Measurements from ENCODE around the gene UGT1A7.

Gene UGT1A7

DNA sequence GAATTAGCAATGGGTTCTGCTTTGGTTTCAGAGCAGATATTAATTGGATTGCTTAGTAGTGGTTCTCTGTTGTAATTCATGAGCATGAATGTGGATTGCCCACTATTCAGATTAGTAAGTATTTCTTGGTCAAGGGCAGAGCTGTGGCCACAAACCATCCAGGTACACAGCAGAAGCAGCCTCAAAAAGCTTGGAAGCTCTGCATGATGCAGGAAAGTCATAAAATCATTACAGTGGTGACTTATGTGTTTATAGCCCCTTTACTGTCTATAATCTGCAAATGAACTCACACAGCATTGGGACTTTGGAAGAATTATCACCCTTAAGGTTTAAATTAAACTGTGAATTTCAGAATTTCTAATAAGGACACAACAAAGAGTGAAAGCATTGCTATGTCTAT lies 76.4 kb downstream of the UGT1A7 start:
- H3K27me3 ChIP-seq (ENCODE audit: control insufficient read depth in 5 of 5, insufficient read depth in 4 of 5, low read length in 5 of 5), result no peaks in the 10 kb centered on the region
- no peak overlapping the region for H3K27ac ChIP-seq (ENCODE audit: low read depth, low read length)
- no peak overlapping the region for H3K4me3 ChIP-seq (ENCODE audit: low read depth in 1 of 5, low read length in 5 of 5)
- no peaks in the 10 kb centered on the region for H3K9me3 ChIP-seq (ENCODE audit: control insufficient read depth in 5 of 5, low read length in 5 of 5)
- H3K36me3 ChIP-seq (ENCODE audit: control insufficient read depth in 5 of 5, insufficient read depth in 5 of 5, low read length in 5 of 5), result no peaks in the 10 kb centered on the region
- no peaks in the 10 kb centered on the region for H3K4me1 ChIP-seq (ENCODE audit: control insufficient read depth in 5 of 5, insufficient read depth in 5 of 5, low read length in 5 of 5)
- H3K9ac ChIP-seq (ENCODE audit: low read length in 5 of 5), result no peak overlapping the region

GRCh38 chr2:233758849-233759248 lies 77.1 kb downstream of the UGT1A7 start:
- Histone ChIP-seq H3K9me3 (ENCODE audit: control insufficient read depth in 5 of 5, low read length in 5 of 5) (no peaks in the 10 kb centered on the region), H3K36me3 (ENCODE audit: control insufficient read depth in 5 of 5, insufficient read depth in 5 of 5, low read length in 5 of 5) (no peaks in the 10 kb centered on the region), H3K27ac (ENCODE audit: low read depth, low read length) (no peak overlapping the region), H3K4me3 (ENCODE audit: low read depth in 1 of 5, low read length in 5 of 5) (no peak overlapping the region), H3K4me1 (ENCODE audit: control insufficient read depth in 5 of 5, insufficient read depth in 5 of 5, low read length in 5 of 5) (no peaks in the 10 kb centered on the region), H3K9ac (ENCODE audit: low read length in 5 of 5) (no peak overlapping the region), H3K27me3 (ENCODE audit: control insufficient read depth in 5 of 5, insufficient read depth in 4 of 5, low read length in 5 of 5) (no peaks in the 10 kb centered on the region)

- no peak within 1 kb of the TSS for H3K9ac ChIP-seq (ENCODE audit: low read length in 5 of 5)
- no peaks in the 10 kb centered on the region for H3K36me3 ChIP-seq (ENCODE audit: control insufficient read depth in 5 of 5, insufficient read depth in 5 of 5, low read length in 5 of 5)
- H3K27ac ChIP-seq (ENCODE audit: low read depth, low read length), result no peak within 1 kb of the TSS
- H3K27me3 ChIP-seq (ENCODE audit: control insufficient read depth in 5 of 5, insufficient read depth in 4 of 5, low read length in 5 of 5), result peaks cover 0 to 4% (median 0%) of the 10 kb centered on the region in 5 donors
- no peak within 1 kb of the TSS for H3K4me3 ChIP-seq (ENCODE audit: low read depth in 1 of 5, low read length in 5 of 5)
- H3K9me3 ChIP-seq (ENCODE audit: control insufficient read depth in 5 of 5, low read length in 5 of 5), result no peaks in the 10 kb centered on the region
- H3K4me1 ChIP-seq (ENCODE audit: control insufficient read depth in 5 of 5, insufficient read depth in 5 of 5, low read length in 5 of 5), result no peaks in the 10 kb centered on the region
These were observed 78.3 kb downstream of the UGT1A7 start, which contains the start of gene UGT1A1 for GRCh38 chr2:233760043-233760442. Gene UGT1A1, plus strand, starts transcription at chr2:233760270. Its CDS starts 18 bp downstream, at chr2:233760288.

- Histone ChIP-seq H3K27ac (ENCODE audit: low read depth, low read length) (no peak overlapping the region), H3K27me3 (ENCODE audit: control insufficient read depth in 5 of 5, insufficient read depth in 4 of 5, low read length in 5 of 5) (peaks cover 0 to 4% (median 0%) of the 10 kb centered on the region in 5 donors), H3K36me3 (ENCODE audit: control insufficient read depth in 5 of 5, insufficient read depth in 5 of 5, low read length in 5 of 5) (no peaks in the 10 kb centered on the region), H3K4me3 (ENCODE audit: low read depth in 1 of 5, low read length in 5 of 5) (no peak overlapping the region), H3K4me1 (ENCODE audit: control insufficient read depth in 5 of 5, insufficient read depth in 5 of 5, low read length in 5 of 5) (no peaks in the 10 kb centered on the region), H3K9me3 (ENCODE audit: control insufficient read depth in 5 of 5, low read length in 5 of 5) (no peaks in the 10 kb centered on the region), H3K9ac (ENCODE audit: low read length in 5 of 5) (no peak overlapping the region)
These were observed 79.5 kb downstream of the UGT1A7 start for GRCh38 chr2:233761040-233761769.

DNA sequence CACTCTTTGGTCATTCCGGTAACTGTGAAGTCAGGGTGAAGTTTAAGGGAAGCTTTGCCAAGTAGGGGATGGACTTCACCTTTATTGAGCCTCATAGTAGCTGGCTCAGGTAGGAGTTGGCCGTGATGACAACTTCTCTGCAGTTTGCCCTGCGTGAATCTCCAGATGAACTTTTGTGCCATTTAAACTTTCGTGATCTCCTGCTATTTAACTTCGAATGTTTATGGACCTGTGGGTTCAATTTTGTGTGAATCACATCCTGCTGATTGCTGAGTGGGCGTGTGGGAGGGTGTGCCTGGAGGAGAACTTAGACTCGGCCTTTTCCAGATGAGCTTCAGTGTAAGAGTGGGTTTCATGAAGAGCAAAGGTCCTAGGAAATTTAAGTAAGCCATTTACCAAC lies 82.6 kb downstream of the UGT1A7 start:
- H3K36me3 ChIP-seq (ENCODE audit: control insufficient read depth in 5 of 5, insufficient read depth in 5 of 5, low read length in 5 of 5), result no peaks in the 10 kb centered on the region
- H3K27ac ChIP-seq (ENCODE audit: low read depth, low read length), result no peak overlapping the region
- no peak overlapping the region for H3K9ac ChIP-seq (ENCODE audit: low read length in 5 of 5)
- H3K27me3 ChIP-seq (ENCODE audit: control insufficient read depth in 5 of 5, insufficient read depth in 4 of 5, low read length in 5 of 5), result peaks cover 0 to 6% (median under 1%) of the 10 kb centered on the region in 5 donors
- H3K4me3 ChIP-seq (ENCODE audit: low read depth in 1 of 5, low read length in 5 of 5), result no peak overlapping the region
- no peaks in the 10 kb centered on the region for H3K9me3 ChIP-seq (ENCODE audit: control insufficient read depth in 5 of 5, low read length in 5 of 5)
- no peaks in the 10 kb centered on the region for H3K4me1 ChIP-seq (ENCODE audit: control insufficient read depth in 5 of 5, insufficient read depth in 5 of 5, low read length in 5 of 5)

- H3K27me3 ChIP-seq (ENCODE audit: control insufficient read depth in 5 of 5, insufficient read depth in 4 of 5, low read length in 5 of 5), result peaks cover 0 to 6% (median 3%) of the 10 kb centered on the region in 5 donors
- no peaks in the 10 kb centered on the region for H3K36me3 ChIP-seq (ENCODE audit: control insufficient read depth in 5 of 5, insufficient read depth in 5 of 5, low read length in 5 of 5)
- no peak overlapping the region for H3K27ac ChIP-seq (ENCODE audit: low read depth, low read length)
- no peaks in the 10 kb centered on the region for H3K9me3 ChIP-seq (ENCODE audit: control insufficient read depth in 5 of 5, low read length in 5 of 5)
- H3K4me1 ChIP-seq (ENCODE audit: control insufficient read depth in 5 of 5, insufficient read depth in 5 of 5, low read length in 5 of 5), result no peaks in the 10 kb centered on the region
- H3K4me3 ChIP-seq (ENCODE audit: low read depth in 1 of 5, low read length in 5 of 5), result no peak overlapping the region
- H3K9ac ChIP-seq (ENCODE audit: low read length in 5 of 5), result no peak overlapping the region
These were observed 83.1 kb downstream of the UGT1A7 start for GRCh38 chr2:233764761-233765160.

DNA sequence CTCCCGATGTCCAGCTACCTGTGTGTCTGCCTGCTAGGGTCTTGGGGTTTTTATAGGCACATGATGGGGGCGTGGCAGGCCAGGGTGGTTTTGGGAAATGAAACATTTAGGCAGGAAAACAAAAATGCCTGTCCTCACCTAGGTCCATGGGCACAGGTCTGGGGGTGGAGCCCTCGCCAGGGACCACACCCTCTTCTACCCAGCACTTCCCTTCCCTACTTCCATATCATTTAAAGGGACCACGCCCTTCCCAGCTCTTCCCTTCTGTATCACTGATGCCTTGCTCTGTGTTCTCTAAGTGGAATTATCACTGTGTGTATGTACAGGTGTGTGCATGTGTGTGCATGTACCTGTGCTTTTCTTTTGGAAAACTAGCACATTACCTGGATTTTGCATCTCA lies 84.7 kb downstream of the UGT1A7 start:
- Histone ChIP-seq H3K27ac (ENCODE audit: low read depth, low read length) (no peak overlapping the region), H3K36me3 (ENCODE audit: control insufficient read depth in 5 of 5, insufficient read depth in 5 of 5, low read length in 5 of 5) (no peaks in the 10 kb centered on the region), H3K27me3 (ENCODE audit: control insufficient read depth in 5 of 5, insufficient read depth in 4 of 5, low read length in 5 of 5) (peaks cover 0 to 8% (median 3%) of the 10 kb centered on the region in 5 donors), H3K9ac (ENCODE audit: low read length in 5 of 5) (no peak overlapping the region), H3K9me3 (ENCODE audit: control insufficient read depth in 5 of 5, low read length in 5 of 5) (no peaks in the 10 kb centered on the region), H3K4me3 (ENCODE audit: low read depth in 1 of 5, low read length in 5 of 5) (no peak overlapping the region), H3K4me1 (ENCODE audit: control insufficient read depth in 5 of 5, insufficient read depth in 5 of 5, low read length in 5 of 5) (no peaks in the 10 kb centered on the region)

DNA sequence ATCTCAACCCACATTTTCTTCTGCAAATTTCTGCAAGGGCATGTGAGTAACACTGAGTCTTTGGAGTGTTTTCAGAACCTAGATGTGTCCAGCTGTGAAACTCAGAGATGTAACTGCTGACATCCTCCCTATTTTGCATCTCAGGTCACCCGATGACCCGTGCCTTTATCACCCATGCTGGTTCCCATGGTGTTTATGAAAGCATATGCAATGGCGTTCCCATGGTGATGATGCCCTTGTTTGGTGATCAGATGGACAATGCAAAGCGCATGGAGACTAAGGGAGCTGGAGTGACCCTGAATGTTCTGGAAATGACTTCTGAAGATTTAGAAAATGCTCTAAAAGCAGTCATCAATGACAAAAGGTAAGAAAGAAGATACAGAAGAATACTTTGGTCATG lies 86.4 kb downstream of the UGT1A7 start:
- Histone ChIP-seq H3K4me1 (ENCODE audit: control insufficient read depth in 5 of 5, insufficient read depth in 5 of 5, low read length in 5 of 5) (no peaks in the 10 kb centered on the region), H3K4me3 (ENCODE audit: low read depth in 1 of 5, low read length in 5 of 5) (no peak overlapping the region), H3K27me3 (ENCODE audit: control insufficient read depth in 5 of 5, insufficient read depth in 4 of 5, low read length in 5 of 5) (peaks cover 0 to 8% (median 3%) of the 10 kb centered on the region in 5 donors), H3K27ac (ENCODE audit: low read depth, low read length) (no peak overlapping the region), H3K36me3 (ENCODE audit: control insufficient read depth in 5 of 5, insufficient read depth in 5 of 5, low read length in 5 of 5) (no peaks in the 10 kb centered on the region), H3K9me3 (ENCODE audit: control insufficient read depth in 5 of 5, low read length in 5 of 5) (no peaks in the 10 kb centered on the region), H3K9ac (ENCODE audit: low read length in 5 of 5) (no peak overlapping the region)

DNA sequence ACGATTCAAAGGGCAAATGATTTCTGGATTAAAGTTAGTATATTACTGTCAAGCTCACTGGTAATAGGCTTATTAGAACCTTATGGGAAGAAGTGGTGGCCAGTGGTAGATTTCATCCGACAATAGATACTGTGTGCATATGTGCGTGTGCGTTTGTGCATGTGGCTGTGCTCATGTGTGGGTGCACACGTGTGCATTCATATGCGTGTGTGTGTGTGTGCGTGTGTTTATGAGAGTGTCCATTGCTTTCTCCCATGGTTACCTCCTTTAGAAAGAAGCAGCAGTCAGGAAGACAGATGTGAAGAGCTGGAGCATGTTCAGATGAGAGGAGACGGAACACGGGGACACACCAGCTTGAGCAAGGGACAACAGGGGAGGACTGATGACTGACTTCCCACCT lies 87.6 kb downstream of the UGT1A7 start:
- Histone ChIP-seq H3K27me3 (ENCODE audit: control insufficient read depth in 5 of 5, insufficient read depth in 4 of 5, low read length in 5 of 5) (peaks cover 0 to 8% (median 3%) of the 10 kb centered on the region in 5 donors), H3K9me3 (ENCODE audit: control insufficient read depth in 5 of 5, low read length in 5 of 5) (no peaks in the 10 kb centered on the region), H3K9ac (ENCODE audit: low read length in 5 of 5) (no peak overlapping the region), H3K4me1 (ENCODE audit: control insufficient read depth in 5 of 5, insufficient read depth in 5 of 5, low read length in 5 of 5) (no peaks in the 10 kb centered on the region), H3K36me3 (ENCODE audit: control insufficient read depth in 5 of 5, insufficient read depth in 5 of 5, low read length in 5 of 5) (no peaks in the 10 kb centered on the region), H3K27ac (ENCODE audit: low read depth, low read length) (no peak overlapping the region), H3K4me3 (ENCODE audit: low read depth in 1 of 5, low read length in 5 of 5) (no peak overlapping the region)

GRCh38 chr2:233772153-233772552 lies 90.5 kb downstream of the UGT1A7 start:
- peaks cover 0 to 4% (median 3%) of the 10 kb centered on the region in 5 donors for H3K27me3 ChIP-seq (ENCODE audit: control insufficient read depth in 5 of 5, insufficient read depth in 4 of 5, low read length in 5 of 5)
- no peaks in the 10 kb centered on the region for H3K4me1 ChIP-seq (ENCODE audit: control insufficient read depth in 5 of 5, insufficient read depth in 5 of 5, low read length in 5 of 5)
- no peak overlapping the region for H3K4me3 ChIP-seq (ENCODE audit: low read depth in 1 of 5, low read length in 5 of 5)
- no peak overlapping the region for H3K9ac ChIP-seq (ENCODE audit: low read length in 5 of 5)
- no peak overlapping the region for H3K27ac ChIP-seq (ENCODE audit: low read depth, low read length)
- H3K36me3 ChIP-seq (ENCODE audit: control insufficient read depth in 5 of 5, insufficient read depth in 5 of 5, low read length in 5 of 5), result no peaks in the 10 kb centered on the region
- H3K9me3 ChIP-seq (ENCODE audit: control insufficient read depth in 5 of 5, low read length in 5 of 5), result peaks cover 3 to 9% (median 5%) of the 10 kb centered on the region in 5 donors
